ENCODE results near the gene IRS2.

IRS2 gene

DNA sequence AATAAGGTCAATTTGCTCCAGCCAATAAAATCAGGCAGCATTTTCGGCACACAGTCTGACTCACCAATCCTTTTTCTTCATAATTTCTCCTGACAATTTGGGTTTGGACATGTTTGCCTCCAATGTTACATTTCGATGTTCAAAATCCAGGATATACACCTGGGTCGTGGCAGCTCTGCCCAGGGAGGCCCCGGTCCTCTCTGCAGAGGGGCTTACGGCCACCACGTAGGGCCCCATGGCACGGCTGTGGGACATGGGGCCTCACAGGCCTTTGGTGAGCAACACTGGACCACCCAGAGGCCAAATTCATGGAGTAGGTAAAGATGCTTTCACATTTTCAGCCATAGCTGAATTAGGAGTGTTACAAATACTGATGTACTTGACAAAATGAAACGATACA lies 25.4 kb downstream of the IRS2 start:
- no peak overlapping the region for H3K4me3 ChIP-seq (ENCODE audit: control insufficient read depth, low read depth, low read length)
- no peak for DNase-seq (ENCODE audit: low read depth)
- no peak for TF ChIP-seq CTCF (conservative IDR thresholded peaks at IDR 0.05; ENCODE audit: control insufficient read depth, insufficient read depth, low read depth, low read length)

DNA sequence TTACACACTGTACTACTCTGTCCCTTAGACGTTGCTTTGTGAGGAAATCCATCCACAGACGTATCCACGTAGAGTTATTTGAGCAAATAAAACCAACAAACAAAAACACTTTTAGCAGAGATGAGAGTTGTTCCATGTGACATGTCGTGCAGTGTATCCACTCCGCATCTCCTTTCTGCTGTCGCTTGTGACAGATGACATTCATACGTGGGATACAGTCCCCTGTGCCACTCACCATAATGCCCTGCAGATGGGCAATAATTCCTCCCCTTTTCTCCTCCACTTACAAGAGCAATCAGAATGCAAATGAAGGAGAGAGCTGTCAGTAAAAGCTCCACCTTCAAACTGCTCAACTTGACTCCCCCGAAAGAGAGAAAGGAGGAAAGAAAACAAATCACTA lies 26.0 kb downstream of the IRS2 start:
- DNase-seq (ENCODE audit: low read depth): no peak
- H3K4me3 ChIP-seq (ENCODE audit: control insufficient read depth, low read depth, low read length): no peak overlapping the region
- no peak for TF ChIP-seq CTCF (conservative IDR thresholded peaks at IDR 0.05; ENCODE audit: control insufficient read depth, insufficient read depth, low read depth, low read length)

DNA sequence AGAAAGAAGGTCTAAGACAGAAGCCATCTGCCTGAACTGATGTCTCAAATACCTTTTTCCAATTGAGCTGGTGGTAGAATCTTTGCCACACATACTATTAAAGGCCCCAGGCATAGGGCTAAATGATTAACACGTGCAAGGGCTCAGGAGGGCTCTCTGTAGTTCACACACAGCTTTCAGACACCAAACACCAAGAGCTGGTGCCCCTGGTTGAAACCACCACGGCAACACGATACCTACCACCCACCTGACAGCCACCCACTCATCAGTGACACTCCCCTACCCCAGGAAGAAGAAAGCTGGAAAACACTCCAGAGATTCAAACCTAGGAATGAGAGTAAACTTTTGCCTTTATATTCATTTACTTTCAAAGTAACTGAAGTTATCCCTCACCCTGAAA lies 26.8 kb downstream of the IRS2 start:
- H3K4me3 ChIP-seq (ENCODE audit: control insufficient read depth, low read depth, low read length): no peak overlapping the region
- no peak for DNase-seq (ENCODE audit: low read depth)
- TF ChIP-seq CTCF (conservative IDR thresholded peaks at IDR 0.05; ENCODE audit: control insufficient read depth, insufficient read depth, low read depth, low read length): no peak

DNA sequence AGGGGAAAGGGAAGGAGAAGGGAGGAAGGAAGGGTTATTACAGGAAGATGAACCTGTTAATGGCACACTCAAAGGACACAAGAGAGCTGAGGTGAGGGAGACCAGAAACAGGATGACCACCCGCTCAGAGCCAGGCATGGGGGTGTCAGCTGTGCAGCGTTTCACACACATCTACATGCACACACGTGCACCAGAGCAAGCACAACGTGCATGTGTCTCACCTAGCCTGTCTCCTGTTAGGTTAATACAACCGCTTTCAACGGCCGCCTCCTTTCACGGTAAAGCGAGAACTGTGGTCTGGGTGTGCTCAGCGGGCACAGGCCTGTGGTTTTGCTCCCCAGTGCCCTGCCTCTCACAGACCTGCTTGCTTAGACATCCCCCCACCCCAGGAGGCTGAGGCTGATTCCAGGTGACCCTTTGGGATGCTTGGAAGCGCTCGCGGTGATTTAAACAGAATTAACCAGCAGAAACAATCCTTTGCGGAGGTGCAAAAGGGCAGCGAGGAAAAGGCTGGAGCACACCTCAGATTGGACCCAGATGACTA lies 27.4 kb downstream of the IRS2 start:
- no peak overlapping the region for H3K4me3 ChIP-seq (ENCODE audit: control insufficient read depth, low read depth, low read length)
- DNase-seq (ENCODE audit: low read depth): no peak
- no peak for TF ChIP-seq CTCF (conservative IDR thresholded peaks at IDR 0.05; ENCODE audit: control insufficient read depth, insufficient read depth, low read depth, low read length)

GRCh38 chr13:109756778-109757177 lies 29.6 kb downstream of the IRS2 start:
- no peak overlapping the region for H3K4me3 ChIP-seq (ENCODE audit: control insufficient read depth, low read depth, low read length)
- no peak for TF ChIP-seq CTCF (conservative IDR thresholded peaks at IDR 0.05; ENCODE audit: control insufficient read depth, insufficient read depth, low read depth, low read length)
- no peak for DNase-seq (ENCODE audit: low read depth)

- TF ChIP-seq CTCF (conservative IDR thresholded peaks at IDR 0.05; ENCODE audit: control insufficient read depth, insufficient read depth, low read depth, low read length): no peak
- H3K4me3 ChIP-seq (ENCODE audit: control insufficient read depth, low read depth, low read length): no peak overlapping the region
- no peak for DNase-seq (ENCODE audit: low read depth)
Observed at GRCh38 chr13:109755997-109756396, 30.4 kb downstream of the IRS2 start.

DNA sequence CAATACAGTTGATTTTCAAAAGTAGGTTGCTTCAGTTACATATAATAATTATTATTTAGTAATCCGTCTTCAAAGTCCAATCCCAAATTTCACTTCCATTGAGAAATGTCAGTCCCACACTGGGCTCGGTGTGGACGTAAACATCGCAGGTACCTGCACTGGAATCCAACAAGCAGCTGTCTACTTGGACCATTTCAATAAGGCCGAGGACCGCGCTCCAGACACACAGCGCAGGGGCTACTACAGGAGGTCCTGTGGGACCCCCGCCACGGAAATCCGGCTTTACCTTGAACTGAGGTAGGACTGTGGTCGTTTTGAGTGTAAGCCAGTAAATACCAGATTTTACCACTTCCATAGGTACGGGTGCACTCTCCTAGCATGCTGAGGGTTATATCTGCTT lies 30.8 kb downstream of the IRS2 start:
- no peak for DNase-seq (ENCODE audit: low read depth)
- no peak overlapping the region for H3K4me3 ChIP-seq (ENCODE audit: control insufficient read depth, low read depth, low read length)
- no peak for TF ChIP-seq CTCF (conservative IDR thresholded peaks at IDR 0.05; ENCODE audit: control insufficient read depth, insufficient read depth, low read depth, low read length)
